Right renal cortex interstitium (tissue), 3 donors: ENCODE measurements around the gene MYBPHL. TPM values are rescaled to one million over a fixed set of nuclear protein-coding genes. Genes with fewer than 3 reads are reported as not detected.

Experiments used
- polyA plus RNA-seq, 3 donors: library from polyadenylated mRNA; unstranded; fragments of 120-200 nt; gene quantifications; one replicate each; pipeline ENCODE4 v1.2.1, GENCODE V29; 2013; ENCODE audit not compliant: insufficient read length in 3 of 3

MYBPHL gene
- polyA plus RNA-seq, 3 donors, result 0.08 TPM; not detected in 2

Other genes starting within 250 kb of the MYBPHL start
- gene TAF13, start 231.0 kb downstream of the MYBPHL start, polyA plus RNA-seq, result 10 to 100 TPM; 44.6 to 58.3 (median 47.9) TPM
- 10 to 100 TPM; 41.6 to 42.5 (median 42.1) TPM for gene TMEM167B, start 216.2 kb downstream of the MYBPHL start, polyA plus RNA-seq
- gene ELAPOR1, start 192.9 kb downstream of the MYBPHL start, polyA plus RNA-seq, result 1 to 10 TPM; 1.7 to 2.2 (median 1.8) TPM
- 100 to 1,000 TPM; 144 to 154 (median 150) TPM for gene SARS1, start 93.1 kb downstream of the MYBPHL start, polyA plus RNA-seq
- gene CELSR2, start 57.5 kb downstream of the MYBPHL start, polyA plus RNA-seq, result 10 to 100 TPM; 24.0 to 28.6 (median 26.0) TPM
- 10 to 100 TPM; 20.4 to 27.5 (median 24.0) TPM for gene PSRC1, start 23.9 kb downstream of the MYBPHL start, polyA plus RNA-seq
- gene SORT1, start 90.9 kb upstream of the MYBPHL start, polyA plus RNA-seq, result 10 to 100 TPM; 58.4 to 64.9 (median 60.2) TPM
- gene PSMA5, start 119.4 kb upstream of the MYBPHL start, polyA plus RNA-seq, result 100 to 1,000 TPM; 135 to 147 (median 136) TPM
- gene SYPL2, start 159.5 kb upstream of the MYBPHL start, polyA plus RNA-seq, result 1 to 10 TPM; 6.7 to 10.0 (median 9.3) TPM
- gene ATXN7L2, start 176.9 kb upstream of the MYBPHL start, polyA plus RNA-seq, result 1 to 10 TPM; 6.0 to 7.7 (median 6.3) TPM
- gene CYB561D1, start 187.1 kb upstream of the MYBPHL start, polyA plus RNA-seq, result 10 to 100 TPM in 1 of 3 donors, 1 to 10 TPM in 2; 9.0 to 10.2 (median 9.8) TPM
- gene AMIGO1, start 202.7 kb upstream of the MYBPHL start, polyA plus RNA-seq, result 10 to 100 TPM in 1 of 3 donors, 1 to 10 TPM in 2; 7.8 to 10.5 (median 8.8) TPM
- 1 to 10 TPM in 2 of 3 donors, under 1 TPM in 1; 0.87 to 1.2 (median 1.1) TPM for gene GPR61, start 232.9 kb upstream of the MYBPHL start, polyA plus RNA-seq
- gene GNAI3, start 241.6 kb upstream of the MYBPHL start, polyA plus RNA-seq, result 10 to 100 TPM; 12.5 to 13.8 (median 13.5) TPM